Tibial artery (tissue), 4 donors: ENCODE data around the gene MAGI2.

Experiments used
- DNase-seq, 2 donors: peaks; one replicate each; pipeline ENCODE4 v3.0.0-alpha.2; 2019
- H3K27ac ChIP-seq, 2 donors: fragments of 200-600 bp; sonication (generic) in 1 of 2; 1 replicate in 1 of 2; 2 replicates in 1 of 2; pipeline ENCODE4 v1.5.1; 2018 to 2019; ENCODE audit warnings: mild to moderate bottlenecking in 1 of 2
- H3K27me3 ChIP-seq, 2 donors: fragments of 200-600 bp; sonication (generic) in 1 of 2; one replicate each; pipeline versions ENCODE4 v1.5.1 to v1.6.0; 2016 to 2019
- H3K36me3 ChIP-seq, 3 donors: fragments of 200-600 bp; sonication (generic) in 2 of 3; one replicate each; pipeline ENCODE4 v1.5.1; 2016 to 2019; ENCODE audit warnings: mild to moderate bottlenecking in 2 of 3
- H3K4me1 ChIP-seq, 4 donors: fragments of 200-600 bp; sonication (generic) in 2 of 4; 1 replicate in 3 of 4; 2 replicates in 1 of 4; pipeline ENCODE4 v1.5.1; 2016 to 2019
- H3K4me3 ChIP-seq, 2 donors: fragments of 200-600 bp; sonication (generic) in 1 of 2; 1 replicate in 1 of 2; 2 replicates in 1 of 2; pipeline ENCODE4 v1.5.1; 2018 to 2019; ENCODE audit warnings: mild to moderate bottlenecking in 2 of 2
- H3K9me3 ChIP-seq, 3 donors: fragments of 200-600 bp; sonication (generic) in 1 of 3; one replicate each; pipeline ENCODE4 v1.5.1; 2016 to 2019
- CTCF ChIP-seq, 2 experiments: fragments of 200-600 bp in 1 of 2; fragments of 450-650 bp in 1 of 2; IDR thresholded peaks; one replicate each; pipeline ENCODE4 v1.5.1; 2017 to 2019; ENCODE audit warnings: antibody characterized with exemption in 2 of 2, mild to moderate bottlenecking in 1 of 2, moderate library complexity in 1 of 2
- intact Hi-C: fragments of 100-400 bp; cut with DNase I; formaldehyde crosslinking; loops from one replicate; pipeline ENCODE4 v1.15.0; 2023; ENCODE audit warnings: low total_unique reads

Gene MAGI2

GRCh38 chr7:78234634-78235033, 1218.8 kb downstream of the MAGI2 start:
- TF ChIP-seq CTCF (IDR thresholded peaks at IDR 0.05): no peak
- Histone ChIP-seq H3K9me3 (no peaks in the 10 kb centered on the region), H3K27me3 (no peaks in the 10 kb centered on the region), H3K4me3 (no peak overlapping the region), H3K4me1 (peaks cover 0 to 14% (median 0%) of the 10 kb centered on the region in 4 donors), H3K36me3 (no peaks in the 10 kb centered on the region), H3K27ac (no peak overlapping the region)
- intact Hi-C loops: no loop called here
- no peak for DNase-seq

GRCh38 chr7:78232806-78233205, 1220.7 kb downstream of the MAGI2 start:
- Histone ChIP-seq H3K4me3 (no peak overlapping the region), H3K36me3 (no peaks in the 10 kb centered on the region), H3K4me1 (peaks cover 0 to 20% (median 0%) of the 10 kb centered on the region in 4 donors), H3K9me3 (no peaks in the 10 kb centered on the region), H3K27me3 (no peaks in the 10 kb centered on the region), H3K27ac (no peak overlapping the region)
- intact Hi-C loops: no loop called here
- no peak for DNase-seq
- TF ChIP-seq CTCF (IDR thresholded peaks at IDR 0.05): no peak

GRCh38 chr7:78226059-78226719, 1227.3 kb downstream of the MAGI2 start:
- Histone ChIP-seq H3K4me3 (no peak overlapping the region), H3K36me3 (no peaks in the 10 kb centered on the region), H3K27me3 (no peaks in the 10 kb centered on the region), H3K9me3 (no peaks in the 10 kb centered on the region), H3K27ac (peak overlapping the region; percentile 39 to 65), H3K4me1 (peaks cover 0 to 64% (median 8%) of the 10 kb centered on the region in 4 donors)
- DNase-seq: no peak
- peak; percentile 38 to 42 for TF ChIP-seq CTCF (IDR thresholded peaks at IDR 0.05)
- intact Hi-C loops: no loop called here

GRCh38 chr7:78225534-78225933, 1227.9 kb downstream of the MAGI2 start:
- intact Hi-C loops: no loop called here
- H3K36me3 ChIP-seq: no peaks in the 10 kb centered on the region
- peak overlapping the region; percentile 39 to 65 for H3K27ac ChIP-seq

GRCh38 chr7:78224923-78225322, 1228.5 kb downstream of the MAGI2 start:
- Histone ChIP-seq H3K27ac (peak overlapping the region in 1 of 2 donors; percentile 65), H3K36me3 (no peaks in the 10 kb centered on the region), H3K27me3 (no peaks in the 10 kb centered on the region), H3K4me3 (no peak overlapping the region), H3K4me1 (peaks cover 0 to 64% (median 8%) of the 10 kb centered on the region in 4 donors), H3K9me3 (no peaks in the 10 kb centered on the region)
- no peak for TF ChIP-seq CTCF (IDR thresholded peaks at IDR 0.05)
- no peak for DNase-seq
- intact Hi-C loops: no loop called here

More at GRCh38 chr7:78225534-78225933, 1227.9 kb downstream of the MAGI2 start:
- no peak for TF ChIP-seq CTCF (IDR thresholded peaks at IDR 0.05)
- Histone ChIP-seq H3K4me1 (peaks cover 0 to 64% (median 8%) of the 10 kb centered on the region in 4 donors), H3K9me3 (no peaks in the 10 kb centered on the region), H3K4me3 (peak overlapping the region in 1 of 2 donors; percentile 17), H3K27me3 (no peaks in the 10 kb centered on the region)
- no peak for DNase-seq
